ENCODE measurements around the gene RXFP4. TPM values are rescaled to one million over a fixed set of nuclear protein-coding genes. Genes with fewer than 3 reads are reported as not detected.

The RXFP4 gene
- polyA plus RNA-seq, 2 of the 4 experiments (the other 2 are of a cell fraction), result 0.06 to 0.12 TPM

GRCh38 chr1:155941845-155942531 lies 550 bp downstream of the RXFP4 start:
- ATAC-seq, result peak; percentile 0 to 2; a peak in 2 of 6 replicates
- Histone ChIP-seq H3K4me1 (peaks cover 76% of the 10 kb centered on the region), H3K4me2 (peak overlapping the region; percentile 57), H3K4me3 (no peak overlapping the region), H3K9me3 (no peaks in the 10 kb centered on the region), H3K27ac (peak overlapping the region; percentile 76 to 86)
- FAIRE-seq, result no peak
- POLR2A ChIA-PET, result interaction anchor here (1.8 kb wide), 1 partner anchor 8 kb away, joined by 5 read pairs; the partner anchor contains the start of gene KHDC4
- DNase-seq (ENCODE audit: low read depth in 1 of 2, low spot score in 1 of 2), result no peak
- CTCF ChIA-PET, result interaction anchor here (1.0 to 10.8 kb wide), 4 partner anchors 8 to 124 kb away, joined by 3 to 423 read pairs (median 22); partner anchors contain the start of gene ARHGEF2
- TF ChIP-seq ZC3H11A (IDR thresholded peaks at IDR 0.05) (no peak), POLR2AphosphoS2 (conservative IDR thresholded peaks at IDR 0.05; ENCODE audit: low read length) (peak; percentile 87; the same call in 1 of the 2 replicates), JUNB (IDR thresholded peaks at IDR 0.05) (no peak), CHD4 (IDR thresholded peaks at IDR 0.05; ENCODE audit: borderline replicate concordance) (no peak)
- WGBS (ENCODE audit: missing lambda C conversion rate), result 94% methylated on average over 26 of the region's 29 CpGs

GRCh38 chr1:155942578-155943141 lies 1.2 kb downstream of the RXFP4 start:
- no peak for FAIRE-seq
- whole genome bisulfite sequencing (ENCODE audit: missing lambda C conversion rate), result 73% methylated on average over 11 of the region's 11 CpGs

More at GRCh38 chr1:155942578-155943141, 1.2 kb downstream of the RXFP4 start:
- ATAC-seq (peak; percentile 6; a peak in 3 of 6 replicates), DNase-seq (ENCODE audit: low read depth in 1 of 2, low spot score in 1 of 2) (peak in 1 of 2 experiments; percentile 30)
- Histone ChIP-seq H3K27ac (peak overlapping the region; percentile 45 to 86), H3K4me2 (peak overlapping the region; percentile 57), H3K9me3 (no peaks in the 10 kb centered on the region), H3K4me3 (no peak overlapping the region), H3K4me1 (peaks cover 80% of the 10 kb centered on the region)
- TF ChIP-seq PBX3 (IDR thresholded peaks at IDR 0.05) (no peak), EP300 (IDR thresholded peaks at IDR 0.05) (no peak), ELK1 (IDR thresholded peaks at IDR 0.05; ENCODE audit: low read depth, low read length) (no peak), ATOH8 (CRISPR knock-in tag; IDR thresholded peaks at IDR 0.05; ENCODE audit: low read depth) (no peak), CTCF (IDR thresholded peaks at IDR 0.05) (no peak), POLR2A (IDR thresholded peaks at IDR 0.05; ENCODE audit: low read length) (no peak), ZC3H11A (IDR thresholded peaks at IDR 0.05) (no peak), USF2 (IDR thresholded peaks at IDR 0.05) (no peak), RARB (CRISPR knock-in tag; IDR thresholded peaks at IDR 0.05) (no peak), SMC3 (IDR thresholded peaks at IDR 0.05) (no peak)
- ChIA-PET CTCF (interaction anchor here (1.0 to 10.8 kb wide), 5 partner anchors 13 to 124 kb away, joined by 3 to 423 read pairs (median 4); partner anchors contain the start of gene ARHGEF2), POLR2A (interaction anchor here (0.9 to 1.8 kb wide), 3 partner anchors 8 to 65 kb away, joined by 5 to 7 read pairs (median 5); partner anchors contain the start of genes ARHGEF2 and KHDC4)
